Psoas muscle (tissue), 8 donors: ENCODE data around the gene ABCA10. TPM values are rescaled to one million over a fixed set of nuclear protein-coding genes. Genes with fewer than 3 reads are reported as not detected.
A peak's percentile ranks its signal among the peaks of the same experiment; 100 is the strongest.

Experiments used
- ATAC-seq, 4 donors: fragments of 200-7000 bp; cut with Tn5 transposase; one replicate each; pipeline ENCODE4 v1.9.1; 2020; ENCODE audit warnings: moderate library complexity in 3 of 4, mild to moderate bottlenecking in 2 of 4
- DNase-seq, 2 donors: peaks; one replicate each; pipeline ENCODE4 v3.0.0-alpha.2; 2020
- H3K27ac ChIP-seq: fragments of 200-600 bp; one replicate; pipeline ENCODE4 v1.8.0; 2022
- H3K27me3 ChIP-seq, 3 donors: fragments of 200-600 bp in 1 of 3; one replicate each; pipeline versions ENCODE4 v1.6.1 to v1.8.0; 2013 to 2022; ENCODE audit warnings: low read length in 2 of 3, mild to moderate bottlenecking in 2 of 3, moderate library complexity in 1 of 3; ENCODE audit not compliant: insufficient read depth in 3 of 3
- H3K36me3 ChIP-seq, 2 donors: fragments of 200-600 bp in 1 of 2; one replicate each; pipeline versions ENCODE4 v1.6.1 to v1.8.0; 2013 to 2022; ENCODE audit warnings: low read depth in 1 of 2, mild to moderate bottlenecking in 1 of 2, moderate library complexity in 1 of 2; ENCODE audit not compliant: insufficient read depth in 1 of 2
- H3K4me1 ChIP-seq: fragments of 200-600 bp; one replicate; pipeline ENCODE4 v1.8.0; 2022
- H3K4me3 ChIP-seq: fragments of 200-600 bp; one replicate; pipeline ENCODE4 v1.8.0; 2022; ENCODE audit warnings: mild to moderate bottlenecking
- H3K9me3 ChIP-seq: fragments of 200-600 bp; one replicate; pipeline ENCODE4 v1.8.0; 2022
- WGBS, 3 donors: extraction: QIAGEN DNeasy Blood & Tissue Kit; methylation state at CpG; one replicate each; pipeline versions ENCODE4 v1.1.6 to v1.1.7; 2013; 5-methylcytosine and 5-hydroxymethylcytosine counted together
- intact Hi-C, 2 donors: fragments of 100-400 bp; cut with DNase I; formaldehyde crosslinking; loops; one replicate each; pipeline versions ENCODE4 v1.11.0 to v1.14.2; 2022
- polyA plus RNA-seq, 3 donors: library from polyadenylated mRNA; stranded (reverse); fragments of 200-250 nt; gene quantifications; one replicate each; pipeline ENCODE4 v1.2.3, GENCODE V29; 2013
- total RNA-seq, 4 donors: library from RNA; stranded (reverse); fragmentation: NEBNext Ultra II Directional in 2 of 4; extraction: Animal tissue kit (Norgen Biotek cat#: 25700) in 2 of 4; gene quantifications; one replicate each; pipeline versions ENCODE4 v1.2.1 to v1.2.4, GENCODE V29; 2021 to 2023
- TF ChIP-seq, protein P1 (sequence below): fragments of 200-600 bp; IDR thresholded peaks from one replicate; pipeline ENCODE4 v1.8.0; 2022; ENCODE audit warnings: antibody characterized with exemption
- donor health status: healthy with polysubstance abuse.
- donor health status: DM: no; HTN: no; CAD: no; lungs with moderate emphysema.
- donor health status: Bipolar disorder and iron deficiency.
- donor health status: healthy.
- donor health status: DM: yes; HTN: yes; CAD: no.
- donor health status: DM: no; HTN: no; CAD: no.
- donor health status: DM: no; HTN: no; CAD: no.
- donor health status: DM: yes; HTN: yes; CAD: no.

The ABCA10 gene
- total and polyA plus RNA-seq, 7 donors: 1.4 to 9.6 (median 5.0) TPM

GRCh38 chr17:69141431-69142174 lies 87.0 kb downstream of the ABCA10 start, which contains the start of gene ABCA6:
Gene ABCA6, minus strand, starts transcription at chr17:69141895. Its CDS starts 1,192 bp downstream, at chr17:69140703.
- TF ChIP-seq, protein P1, sequence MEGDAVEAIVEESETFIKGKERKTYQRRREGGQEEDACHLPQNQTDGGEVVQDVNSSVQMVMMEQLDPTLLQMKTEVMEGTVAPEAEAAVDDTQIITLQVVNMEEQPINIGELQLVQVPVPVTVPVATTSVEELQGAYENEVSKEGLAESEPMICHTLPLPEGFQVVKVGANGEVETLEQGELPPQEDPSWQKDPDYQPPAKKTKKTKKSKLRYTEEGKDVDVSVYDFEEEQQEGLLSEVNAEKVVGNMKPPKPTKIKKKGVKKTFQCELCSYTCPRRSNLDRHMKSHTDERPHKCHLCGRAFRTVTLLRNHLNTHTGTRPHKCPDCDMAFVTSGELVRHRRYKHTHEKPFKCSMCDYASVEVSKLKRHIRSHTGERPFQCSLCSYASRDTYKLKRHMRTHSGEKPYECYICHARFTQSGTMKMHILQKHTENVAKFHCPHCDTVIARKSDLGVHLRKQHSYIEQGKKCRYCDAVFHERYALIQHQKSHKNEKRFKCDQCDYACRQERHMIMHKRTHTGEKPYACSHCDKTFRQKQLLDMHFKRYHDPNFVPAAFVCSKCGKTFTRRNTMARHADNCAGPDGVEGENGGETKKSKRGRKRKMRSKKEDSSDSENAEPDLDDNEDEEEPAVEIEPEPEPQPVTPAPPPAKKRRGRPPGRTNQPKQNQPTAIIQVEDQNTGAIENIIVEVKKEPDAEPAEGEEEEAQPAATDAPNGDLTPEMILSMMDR: no peak
- intact Hi-C loops: no loop called here
- ATAC-seq: peak in 3 of 4 donors; percentile 43 to 79 (median 58)
- Histone ChIP-seq H3K36me3 (peaks cover 0 to 20% of the 10 kb centered on the region in 2 donors), H3K27me3 (no peaks in the 10 kb centered on the region), H3K9me3 (no peaks in the 10 kb centered on the region), H3K4me3 (peak within 1 kb of the TSS; percentile 49), H3K4me1 (peaks cover 5% of the 10 kb centered on the region), H3K27ac (peak within 1 kb of the TSS; percentile 62)
- DNase-seq: no peak
- 32 to 57% (median 35%) methylated on average over 4 of the region's 4 CpGs for WGBS, 3 donors

- Histone ChIP-seq H3K36me3 (peaks cover 3 to 76% of the 10 kb centered on the region in 2 donors), H3K4me1 (no peaks in the 10 kb centered on the region), H3K9me3 (no peaks in the 10 kb centered on the region), H3K4me3 (no peak overlapping the region), H3K27ac (no peak overlapping the region), H3K27me3 (no peaks in the 10 kb centered on the region)
- no peak for DNase-seq
- intact Hi-C loops: no loop called here
- ATAC-seq: no peak
- WGBS, 3 donors: 78 to 84% (median 78%) methylated on average over 3 of the region's 3 CpGs
- TF ChIP-seq, protein P1: no peak
Observed at GRCh38 chr17:69134112-69134511, 94.5 kb downstream of the ABCA10 start.

- Histone ChIP-seq H3K27me3 (no peaks in the 10 kb centered on the region), H3K4me3 (no peak overlapping the region), H3K4me1 (no peaks in the 10 kb centered on the region), H3K36me3 (peaks cover 2 to 85% of the 10 kb centered on the region in 2 donors), H3K27ac (no peak overlapping the region), H3K9me3 (no peaks in the 10 kb centered on the region)
- DNase-seq (no peak), ATAC-seq (no peak)
- intact Hi-C loops: no loop called here
- TF ChIP-seq, protein P1: no peak
- 68 to 74% (median 73%) methylated on average over 6 of the region's 6 CpGs for WGBS, 3 donors
Observed at GRCh38 chr17:69130627-69131296, 97.9 kb downstream of the ABCA10 start.

DNA sequence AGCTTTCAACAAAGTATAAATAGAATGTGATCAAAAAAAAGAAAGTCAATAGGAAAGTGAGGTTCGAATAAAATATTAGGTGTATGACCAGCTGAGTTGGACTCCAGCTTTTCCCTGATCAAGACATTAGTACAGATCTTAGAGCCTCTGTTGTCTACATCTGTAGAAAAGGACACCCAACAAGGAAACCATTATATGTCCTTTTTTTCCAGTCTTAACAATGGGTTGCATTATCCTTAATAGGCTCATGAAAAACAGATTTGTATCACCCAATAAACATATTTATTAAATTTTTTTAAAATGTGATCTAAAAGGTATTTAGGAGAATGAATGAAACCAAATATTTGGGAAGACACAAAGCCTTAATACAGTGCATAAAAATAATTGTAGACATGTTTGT lies 105.0 kb downstream of the ABCA10 start:
- ATAC-seq: no peak
- TF ChIP-seq, protein P1: no peak
- intact Hi-C loops: no loop called here
- 81 to 97% (median 89%) methylated on average over 1 of the region's 1 CpG for WGBS, 3 donors
- DNase-seq: no peak
- peaks cover 0 to 91% of the 10 kb centered on the region in 2 donors for H3K36me3 ChIP-seq
- H3K27me3 ChIP-seq: no peaks in the 10 kb centered on the region
- H3K4me3 ChIP-seq: no peak overlapping the region
- H3K4me1 ChIP-seq: peaks cover under 1% of the 10 kb centered on the region
- no peak overlapping the region for H3K27ac ChIP-seq
- no peaks in the 10 kb centered on the region for H3K9me3 ChIP-seq
